ENCODE results near the gene GANAB.

- TF ChIP-seq CTCF (IDR thresholded peaks at IDR 0.05) (no peak), POLR2A (IDR thresholded peaks at IDR 0.05) (no peak)
Measured at GRCh38 chr11:62615521-62615920, 30.9 kb downstream of the GANAB start.

Measured in thyroid gland (tissue), 4 donors.